HG02642 (cell line): ENCODE results near the gene KPNA5.

Experiments used
- ATAC-seq: cut with Tn5 transposase; IDR thresholded peaks from one replicate; pipeline ENCODE4 v1.9.1; 2021; ENCODE audit warnings: mild to moderate bottlenecking; ENCODE audit not compliant: unreplicated experiment, poor library complexity

The KPNA5 gene

DNA sequence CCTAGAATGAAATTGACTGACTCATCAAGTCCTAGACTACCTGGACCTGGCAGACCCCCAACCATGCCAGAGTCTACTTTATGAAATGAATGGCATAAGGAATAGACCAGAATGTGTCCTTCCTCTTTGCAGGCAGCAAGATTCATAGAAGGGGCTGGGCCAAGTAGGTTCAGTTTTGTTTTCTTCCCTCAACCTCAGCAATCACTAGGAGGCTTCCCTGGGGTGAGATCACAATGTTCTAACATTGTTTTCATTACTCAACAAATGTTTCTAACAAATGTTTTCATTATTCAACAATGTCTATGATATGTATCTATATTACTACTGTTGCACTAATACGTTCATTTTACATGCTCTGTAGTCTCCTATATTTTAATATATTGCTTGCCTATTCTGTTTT, 92.9 kb downstream of the KPNA5 start:
- no peak for ATAC-seq

- no peak for ATAC-seq
Observed at GRCh38 chr6:116779573-116780164, 98.7 kb downstream of the KPNA5 start.

GRCh38 chr6:116783852-116784251, 102.8 kb downstream of the KPNA5 start:
- no peak for ATAC-seq
